ENCODE measurements around the gene LRRC27.

- no peak for TF ChIP-seq CTCF (IDR thresholded peaks at IDR 0.05)
- no peak for TF ChIP-seq EZH2 (IDR thresholded peaks at IDR 0.05; ENCODE audit: borderline replicate concordance, insufficient read depth, low read depth, low read length, poor library complexity, severe bottlenecking)
Measured at GRCh38 chr10:132414402-132415016, 82.5 kb downstream of the LRRC27 start.
